Measurements from ENCODE around the gene MRPL48. TPM values are rescaled to one million over a fixed set of nuclear protein-coding genes. Genes with fewer than 3 reads are reported as not detected.

MRPL48 gene
- polyA plus RNA-seq, 2 of the 4 experiments (the other 2 are of a cell fraction) = 57.2 to 103 TPM

GRCh38 chr11:73759610-73760134 lies 28.0 kb upstream of the MRPL48 start:
- FAIRE-seq = no peak
- H3K4me3 ChIP-seq = peak overlapping the region; percentile 94
- ChIA-PET POLR2A (interaction anchor here (1.3 to 3.3 kb wide), 5 partner anchors 20 to 172 kb away, joined by 4 to 89 read pairs (median 9); partner anchors contain the start of gene MRPL48), CTCF (interaction anchor here (1.1 to 2.2 kb wide), 5 partner anchors 11 to 171 kb away, joined by 3 to 16 read pairs (median 5); no protein-coding TSS in a partner anchor)
- peak overlapping the region; percentile 95 for H3K4me2 ChIP-seq
- ATAC-seq = peak; percentile 5 to 31; a peak in 4 of 6 replicates
- DNase-seq (ENCODE audit: low read depth in 1 of 2, low spot score in 1 of 2) = peak; percentile 26 to 35
- no peaks in the 10 kb centered on the region for H3K9me3 ChIP-seq
- WGBS (ENCODE audit: missing lambda C conversion rate) = 4% methylated on average over 8 of the region's 8 CpGs
- H3K27ac ChIP-seq = peak overlapping the region; percentile 91 to 98
- H3K4me1 ChIP-seq = peaks cover 23% of the 10 kb centered on the region; the same call in 2 of the 3 replicates
- TF ChIP-seq RNF2 (IDR thresholded peaks at IDR 0.05; ENCODE audit: borderline replicate concordance, low read depth) (no peak), ZNF302 (CRISPR knock-in tag; IDR thresholded peaks at IDR 0.05) (no peak), CTCF (IDR thresholded peaks at IDR 0.05) (peak; percentile 4; the same call in 1 of the 3 replicates)
- TF ChIP-seq, protein P1, sequence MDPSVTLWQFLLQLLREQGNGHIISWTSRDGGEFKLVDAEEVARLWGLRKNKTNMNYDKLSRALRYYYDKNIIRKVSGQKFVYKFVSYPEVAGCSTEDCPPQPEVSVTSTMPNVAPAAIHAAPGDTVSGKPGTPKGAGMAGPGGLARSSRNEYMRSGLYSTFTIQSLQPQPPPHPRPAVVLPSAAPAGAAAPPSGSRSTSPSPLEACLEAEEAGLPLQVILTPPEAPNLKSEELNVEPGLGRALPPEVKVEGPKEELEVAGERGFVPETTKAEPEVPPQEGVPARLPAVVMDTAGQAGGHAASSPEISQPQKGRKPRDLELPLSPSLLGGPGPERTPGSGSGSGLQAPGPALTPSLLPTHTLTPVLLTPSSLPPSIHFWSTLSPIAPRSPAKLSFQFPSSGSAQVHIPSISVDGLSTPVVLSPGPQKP (IDR thresholded peaks at IDR 0.05; ENCODE audit: low read depth, low read length) = no peak

DNA sequence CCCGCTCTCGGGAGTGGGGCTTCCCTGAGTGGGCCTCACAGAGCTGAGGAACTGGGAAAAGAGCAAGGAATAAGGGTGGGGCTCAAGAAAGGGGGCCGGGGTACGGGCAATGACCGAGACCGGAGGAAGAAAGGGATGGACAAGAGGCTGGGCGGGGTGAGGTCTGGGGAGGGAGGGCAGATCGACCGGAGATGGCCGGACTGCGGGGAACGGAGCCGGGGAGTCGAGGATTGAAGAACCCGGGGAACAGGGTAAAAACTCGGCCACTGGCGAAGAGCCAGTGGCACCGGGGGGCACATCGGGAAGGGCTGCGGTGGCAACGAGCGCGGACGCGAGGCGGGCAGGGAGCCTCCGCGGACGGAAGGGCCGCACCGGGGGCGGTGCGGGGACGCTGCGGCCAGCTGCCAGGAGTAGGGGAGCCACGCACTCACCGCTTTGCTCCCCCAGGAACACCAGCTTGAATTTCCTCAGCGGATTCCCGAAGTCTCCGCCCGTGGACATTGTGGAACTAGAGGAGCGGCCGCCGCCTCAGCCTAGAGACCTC lies 27.5 kb upstream of the MRPL48 start:
- peak overlapping the region; percentile 91 to 98 for H3K27ac ChIP-seq
- TF ChIP-seq GATA3 (IDR thresholded peaks at IDR 0.05; ENCODE audit: borderline replicate concordance) (no peak), USF2 (IDR thresholded peaks at IDR 0.05) (no peak), CEBPB (IDR thresholded peaks at IDR 0.05) (no peak), RFX5 (IDR thresholded peaks at IDR 0.05) (no peak), NPAS2 (CRISPR knock-in tag; IDR thresholded peaks at IDR 0.05; ENCODE audit: borderline replicate concordance) (no peak), FOSB (CRISPR knock-in tag; IDR thresholded peaks at IDR 0.05) (no peak), KDM1A (IDR thresholded peaks at IDR 0.05; ENCODE audit: low read depth) (no peak), RNF2 (IDR thresholded peaks at IDR 0.05; ENCODE audit: borderline replicate concordance, low read depth) (no peak), HOXB13 (CRISPR knock-in tag; IDR thresholded peaks at IDR 0.05; ENCODE audit: low read depth) (no peak), HOXB5 (CRISPR knock-in tag; IDR thresholded peaks at IDR 0.05) (no peak), PHF8 (IDR thresholded peaks at IDR 0.05; ENCODE audit: borderline replicate concordance, low read depth) (no peak)
- TF ChIP-seq, protein P2, sequence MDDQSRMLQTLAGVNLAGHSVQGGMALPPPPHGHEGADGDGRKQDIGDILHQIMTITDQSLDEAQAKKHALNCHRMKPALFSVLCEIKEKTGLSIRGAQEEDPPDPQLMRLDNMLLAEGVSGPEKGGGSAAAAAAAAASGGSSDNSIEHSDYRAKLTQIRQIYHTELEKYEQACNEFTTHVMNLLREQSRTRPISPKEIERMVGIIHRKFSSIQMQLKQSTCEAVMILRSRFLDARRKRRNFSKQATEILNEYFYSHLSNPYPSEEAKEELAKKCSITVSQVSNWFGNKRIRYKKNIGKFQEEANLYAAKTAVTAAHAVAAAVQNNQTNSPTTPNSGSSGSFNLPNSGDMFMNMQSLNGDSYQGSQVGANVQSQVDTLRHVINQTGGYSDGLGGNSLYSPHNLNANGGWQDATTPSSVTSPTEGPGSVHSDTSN (IDR thresholded peaks at IDR 0.05) = no peak
- peak overlapping the region; percentile 94 for H3K4me3 ChIP-seq
- peak; percentile 57 to 72 for ATAC-seq
- ChIA-PET CTCF (interaction anchor here (0.8 to 2.2 kb wide), 10 partner anchors 10 to 171 kb away, joined by 3 to 16 read pairs (median 4); partner anchors contain the start of gene MRPL48), POLR2A (interaction anchor here (0.9 to 3.3 kb wide), 9 partner anchors 9 to 222 kb away, joined by 4 to 89 read pairs (median 5); partner anchors contain the start of genes MRPL48 and UCP2)
- no peaks in the 10 kb centered on the region for H3K9me3 ChIP-seq
- 1% methylated on average over 43 of the region's 44 CpGs for WGBS (ENCODE audit: missing lambda C conversion rate)
- no peak for FAIRE-seq
- peaks cover 23% of the 10 kb centered on the region; the same call in 2 of the 3 replicates for H3K4me1 ChIP-seq
- peak overlapping the region; percentile 95 for H3K4me2 ChIP-seq
- DNase-seq (ENCODE audit: low read depth in 1 of 2, low spot score in 1 of 2) = peak; percentile 48 to 59

All from A549 (cell line).